ACC112 (cell line): ENCODE results near the gene TMEM81.

Experiments used
- H2AFZ ChIP-seq: fragments of 200-600 bp; sonication (generic); one replicate; pipeline ENCODE4 v1.6.0; 2017; ENCODE audit warnings: antibody characterized with exemption, low read length; ENCODE audit not compliant: unreplicated experiment
- H3K27ac ChIP-seq: fragments of 200-600 bp; sonication (generic); 2 replicates; pipeline ENCODE4 v1.5.1; 2014; ENCODE audit warnings: low read depth, mild to moderate bottlenecking, antibody characterized with exemption, low read length, moderate library complexity
- H3K27me3 ChIP-seq: fragments of 200-600 bp; sonication (generic); 2 replicates; pipeline ENCODE4 v1.6.1; 2014; ENCODE audit warnings: mild to moderate bottlenecking, antibody characterized with exemption, low read length, moderate library complexity, mixed read lengths; ENCODE audit not compliant: insufficient read depth
- H3K36me3 ChIP-seq: fragments of 200-600 bp; sonication (generic); 2 replicates; pipeline ENCODE4 v1.6.1; 2016; ENCODE audit warnings: mild to moderate bottlenecking, antibody characterized with exemption, low read length, moderate library complexity, mixed read lengths; ENCODE audit not compliant: insufficient read depth
- H3K4me1 ChIP-seq: fragments of 200-600 bp; sonication (generic); one replicate; pipeline ENCODE4 v1.6.1; 2016; ENCODE audit warnings: low read length, mixed read lengths; ENCODE audit not compliant: insufficient read depth, unreplicated experiment, control insufficient read depth
- H3K4me3 ChIP-seq: fragments of 200-600 bp; sonication (generic); 2 replicates; pipeline ENCODE4 v1.5.1; 2014; ENCODE audit warnings: mild to moderate bottlenecking, low read depth, low read length
- H3K79me2 ChIP-seq: fragments of 200-600 bp; sonication (generic); one replicate; pipeline ENCODE4 v1.6.0; 2016; ENCODE audit warnings: low read length; ENCODE audit not compliant: control insufficient read depth, unreplicated experiment, insufficient read depth

The TMEM81 gene

DNA sequence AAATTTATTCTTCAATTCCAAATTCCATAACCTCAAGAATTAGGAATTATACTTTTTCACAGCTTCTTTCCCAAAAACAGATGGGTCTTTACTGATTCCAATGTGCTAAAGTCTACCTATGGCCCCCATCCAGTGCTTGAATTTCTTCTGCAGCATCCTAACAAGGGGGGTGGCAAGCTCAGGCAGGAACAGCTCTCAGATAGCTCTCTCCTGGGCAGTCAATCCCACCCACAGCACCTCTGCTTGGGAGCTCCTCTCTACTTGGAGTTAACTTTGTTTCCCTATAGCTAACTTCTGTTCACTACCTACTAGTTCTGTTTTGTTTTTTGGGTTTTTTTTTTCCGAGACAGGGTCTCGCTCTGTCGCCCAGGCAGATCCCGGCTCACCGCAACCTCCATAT, 25.5 kb upstream of the TMEM81 start:
- no peak overlapping the region for H3K27ac ChIP-seq
- no peaks in the 10 kb centered on the region for H3K27me3 ChIP-seq
- peaks cover 18% of the 10 kb centered on the region for H3K36me3 ChIP-seq
- peaks cover 9% of the 10 kb centered on the region for H3K79me2 ChIP-seq
- no peaks in the 10 kb centered on the region for H3K4me1 ChIP-seq
- H2AFZ ChIP-seq: no peak overlapping the region
- no peak overlapping the region for H3K4me3 ChIP-seq

- no peaks in the 10 kb centered on the region for H3K27me3 ChIP-seq
- no peak overlapping the region for H3K27ac ChIP-seq
- H2AFZ ChIP-seq: no peak overlapping the region
- H3K79me2 ChIP-seq: peaks cover 9% of the 10 kb centered on the region
- peaks cover 16% of the 10 kb centered on the region for H3K36me3 ChIP-seq
- H3K4me3 ChIP-seq: no peak overlapping the region
- no peaks in the 10 kb centered on the region for H3K4me1 ChIP-seq
Observed at GRCh38 chr1:205109269-205109668, 25.0 kb upstream of the TMEM81 start.

- H3K36me3 ChIP-seq: peaks cover 11% of the 10 kb centered on the region
Observed at GRCh38 chr1:205108464-205108863, 24.2 kb upstream of the TMEM81 start.

GRCh38 chr1:205107327-205107726, 23.1 kb upstream of the TMEM81 start:
- Histone ChIP-seq H2AFZ (no peak overlapping the region), H3K4me3 (no peak overlapping the region), H3K27me3 (no peaks in the 10 kb centered on the region), H3K36me3 (peaks cover 13% of the 10 kb centered on the region), H3K4me1 (no peaks in the 10 kb centered on the region), H3K79me2 (peaks cover 4% of the 10 kb centered on the region), H3K27ac (no peak overlapping the region)

More at GRCh38 chr1:205108464-205108863, 24.2 kb upstream of the TMEM81 start:
- H3K4me3 ChIP-seq: no peak overlapping the region
- H3K4me1 ChIP-seq: no peaks in the 10 kb centered on the region
- H3K79me2 ChIP-seq: peaks cover 4% of the 10 kb centered on the region
- no peak overlapping the region for H3K27ac ChIP-seq
- no peak overlapping the region for H2AFZ ChIP-seq
- H3K27me3 ChIP-seq: no peaks in the 10 kb centered on the region

DNA sequence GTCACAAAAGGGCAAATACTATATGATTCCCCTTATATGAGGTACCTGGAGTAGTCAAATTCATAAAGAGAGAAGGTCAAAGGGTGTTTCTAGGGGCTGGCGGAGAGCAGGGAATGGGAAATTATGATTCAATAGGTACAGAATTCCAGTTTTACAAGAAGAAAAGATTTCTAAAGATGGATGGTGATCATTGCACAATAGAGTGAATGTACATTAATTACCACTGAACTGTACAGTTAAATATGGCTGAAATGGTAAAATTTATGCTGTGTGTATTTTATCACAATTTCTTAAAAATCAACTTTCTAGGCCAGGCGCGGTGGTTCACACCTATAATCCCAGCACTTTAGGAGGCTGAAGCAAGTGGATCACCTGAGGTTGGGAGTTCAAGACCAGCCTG, 18.1 kb upstream of the TMEM81 start:
- Histone ChIP-seq H3K27ac (no peak overlapping the region), H3K4me1 (no peaks in the 10 kb centered on the region), H3K4me3 (no peak overlapping the region), H3K36me3 (peaks cover 47% of the 10 kb centered on the region), H3K27me3 (no peaks in the 10 kb centered on the region), H3K79me2 (peaks cover 4% of the 10 kb centered on the region), H2AFZ (no peak overlapping the region)

DNA sequence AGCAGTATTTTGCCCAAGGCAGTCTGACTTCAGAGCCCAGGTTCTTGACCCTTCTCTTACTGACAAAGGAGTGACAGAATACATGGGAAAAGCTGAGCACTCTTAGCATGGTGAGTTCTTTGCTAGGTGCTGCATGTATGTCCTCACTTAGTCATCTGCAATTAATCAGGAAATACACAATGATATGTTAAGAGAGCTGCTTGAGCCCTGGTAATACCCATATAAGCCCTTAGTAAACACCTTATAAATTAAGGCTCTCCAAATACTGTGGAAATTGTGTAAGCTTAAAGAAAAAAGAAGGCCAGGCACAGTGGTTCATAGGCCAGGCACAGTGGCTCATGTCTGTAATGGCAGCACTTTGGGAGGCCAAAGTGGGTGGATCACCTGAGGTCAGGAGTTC, 14.0 kb upstream of the TMEM81 start:
- no peak overlapping the region for H3K4me3 ChIP-seq
- no peak overlapping the region for H3K27ac ChIP-seq
- H3K4me1 ChIP-seq: no peaks in the 10 kb centered on the region
- H3K79me2 ChIP-seq: no peaks in the 10 kb centered on the region
- no peaks in the 10 kb centered on the region for H3K27me3 ChIP-seq
- H3K36me3 ChIP-seq: peaks cover 60% of the 10 kb centered on the region
- no peak overlapping the region for H2AFZ ChIP-seq

- Histone ChIP-seq H3K79me2 (no peaks in the 10 kb centered on the region), H3K4me3 (no peak overlapping the region), H3K27ac (no peak overlapping the region), H2AFZ (no peak overlapping the region), H3K27me3 (no peaks in the 10 kb centered on the region), H3K4me1 (peaks cover 5% of the 10 kb centered on the region), H3K36me3 (peaks cover 48% of the 10 kb centered on the region)
Observed at GRCh38 chr1:205095422-205095821, 11.2 kb upstream of the TMEM81 start.

DNA sequence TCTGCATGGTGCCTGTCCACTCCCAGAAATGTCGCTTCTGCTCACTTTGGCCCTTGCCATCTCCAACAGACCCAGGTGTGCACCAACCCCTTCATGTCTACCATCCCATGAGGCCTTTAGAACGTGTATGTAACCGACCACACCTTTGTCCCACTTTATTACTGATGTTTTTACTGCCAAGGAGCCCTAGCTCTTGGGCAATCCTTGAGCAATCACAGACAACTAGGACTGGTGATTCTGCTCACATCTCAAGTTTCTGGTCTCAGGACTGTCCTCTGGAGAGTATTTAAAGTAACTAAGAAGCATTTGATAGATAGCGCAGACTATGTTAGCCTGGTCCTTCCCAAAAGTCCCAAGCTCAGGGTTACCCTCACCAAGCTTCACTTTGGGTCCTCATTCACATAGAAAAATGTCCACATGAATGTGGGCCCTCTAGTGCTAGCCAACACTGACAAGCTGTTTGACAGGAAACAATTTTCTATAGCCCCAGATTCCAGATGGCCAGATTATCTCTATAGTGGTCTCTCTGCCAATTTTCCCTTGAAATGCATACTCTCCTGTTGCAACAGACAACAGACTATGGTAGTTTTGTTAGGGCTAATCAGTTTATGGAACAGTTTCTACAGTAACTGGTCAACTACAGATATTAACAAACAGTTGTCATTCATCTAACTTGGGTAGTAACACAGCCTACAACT, 6.9 kb upstream of the TMEM81 start:
- H3K27ac ChIP-seq: peak overlapping the region; percentile 5; the same call in 1 of the 2 replicates
- H3K36me3 ChIP-seq: peaks cover 34% of the 10 kb centered on the region
- H3K4me3 ChIP-seq: no peak overlapping the region
- no peaks in the 10 kb centered on the region for H3K27me3 ChIP-seq
- no peaks in the 10 kb centered on the region for H3K79me2 ChIP-seq
- H2AFZ ChIP-seq: no peak overlapping the region
- H3K4me1 ChIP-seq: peaks cover 5% of the 10 kb centered on the region

DNA sequence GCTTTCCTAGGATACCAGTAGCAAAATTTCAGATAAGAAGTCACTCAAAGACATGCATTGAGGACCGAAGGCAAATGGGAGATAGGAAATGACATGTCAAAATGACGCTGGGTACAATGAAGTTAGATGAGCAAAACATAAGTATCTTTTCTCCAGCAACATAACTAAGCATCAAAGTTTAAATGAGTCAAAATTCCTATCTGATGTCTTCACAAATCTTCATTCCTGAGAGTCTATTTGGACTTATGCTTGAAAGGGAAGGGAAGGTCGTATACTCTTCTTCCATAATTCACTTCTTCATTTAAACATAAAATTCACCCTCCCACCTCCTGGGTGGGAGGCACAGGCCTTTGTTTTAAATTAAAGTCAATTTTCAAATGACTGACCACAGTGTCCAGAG, 4.1 kb upstream of the TMEM81 start:
- Histone ChIP-seq H3K79me2 (no peaks in the 10 kb centered on the region), H2AFZ (no peak overlapping the region), H3K4me3 (no peak overlapping the region), H3K36me3 (peaks cover 24% of the 10 kb centered on the region), H3K4me1 (peaks cover 5% of the 10 kb centered on the region), H3K27me3 (no peaks in the 10 kb centered on the region), H3K27ac (no peak overlapping the region)

- Histone ChIP-seq H3K27ac (no peak overlapping the region), H3K4me3 (no peak overlapping the region), H3K4me1 (no peaks in the 10 kb centered on the region), H3K36me3 (0 out of 2 replicates have a peak, but pooled peaks cover 6% of the 10 kb centered on the region), H3K27me3 (no peaks in the 10 kb centered on the region), H3K79me2 (no peaks in the 10 kb centered on the region), H2AFZ (no peak overlapping the region)
Observed at GRCh38 chr1:205082431-205082830, 1.8 kb downstream of the TMEM81 start.

- Histone ChIP-seq H3K4me1 (peaks cover 4% of the 10 kb centered on the region), H3K4me3 (no peak overlapping the region), H3K36me3 (no peaks in the 10 kb centered on the region), H3K27ac (no peak overlapping the region), H3K27me3 (no peaks in the 10 kb centered on the region), H3K79me2 (no peaks in the 10 kb centered on the region), H2AFZ (no peak overlapping the region)
Observed at GRCh38 chr1:205077934-205078311, 6.3 kb downstream of the TMEM81 start.
